HG03064 (cell line): ENCODE results near the gene HNRNPH1.

Source experiments
- ATAC-seq: cut with Tn5 transposase; IDR thresholded peaks from one replicate; pipeline ENCODE4 v1.9.1; 2021; ENCODE audit warnings: low read depth; ENCODE audit not compliant: unreplicated experiment

Gene HNRNPH1

GRCh38 chr5:179606071-179606909, 17.2 kb downstream of the HNRNPH1 start:
- no peak for ATAC-seq

- ATAC-seq: no peak
Measured at GRCh38 chr5:179605026-179605833, 18.2 kb downstream of the HNRNPH1 start.

DNA sequence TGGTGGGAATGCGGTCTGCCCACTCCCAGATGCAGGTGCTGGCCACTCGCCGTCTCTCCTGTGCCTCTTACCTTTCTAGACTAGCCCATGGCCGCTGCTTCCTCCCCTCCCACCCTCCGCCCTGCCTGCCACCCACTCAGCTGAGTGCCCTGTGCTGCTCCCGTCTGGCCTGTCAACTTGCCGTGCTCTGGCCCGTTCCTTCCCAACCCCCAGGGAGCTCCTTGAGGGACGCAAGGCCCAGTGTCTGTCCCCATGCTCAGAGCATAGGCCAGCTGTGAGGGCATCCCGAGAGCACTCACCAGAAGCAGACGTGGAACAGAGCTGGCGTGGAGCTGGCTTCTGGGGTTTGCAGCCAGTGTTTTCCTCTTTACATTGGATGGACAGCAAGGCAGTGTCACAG, 20.2 kb downstream of the HNRNPH1 start:
- no peak for ATAC-seq

DNA sequence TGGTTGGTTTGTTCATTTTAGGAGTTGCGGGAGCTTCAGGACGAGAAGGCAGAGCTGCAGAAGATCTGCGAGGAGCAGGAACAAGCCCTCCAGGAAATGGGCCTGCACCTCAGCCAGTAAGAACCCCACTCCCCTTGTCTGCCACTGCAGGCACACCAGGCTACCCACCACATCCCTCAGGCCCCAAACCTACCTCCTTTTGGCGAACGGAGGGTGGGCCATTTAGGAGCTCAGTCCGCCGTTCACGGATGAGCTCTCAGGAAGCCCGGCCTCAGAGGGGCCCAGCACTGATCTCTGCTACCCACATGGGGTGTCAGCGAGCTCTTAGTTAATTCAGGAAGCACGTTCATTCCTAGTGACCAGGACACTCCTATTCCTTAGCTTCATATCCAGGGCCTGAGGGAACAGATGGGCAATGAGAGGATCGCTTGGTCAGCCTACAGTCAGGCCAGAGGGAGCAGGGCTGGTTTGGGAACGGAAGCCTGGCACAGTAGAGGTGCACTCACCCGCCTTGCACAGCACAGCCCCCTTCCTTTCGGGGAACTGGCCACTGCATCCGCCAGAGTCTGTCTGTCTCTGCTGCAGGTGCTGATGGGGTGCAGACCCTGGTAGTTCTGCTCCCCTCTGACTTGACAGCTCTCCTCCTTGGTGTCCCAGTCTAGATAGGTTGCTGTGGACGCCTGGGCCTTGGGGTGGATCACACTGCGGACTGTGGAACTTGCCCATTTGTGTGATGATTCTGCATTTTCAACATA, 21.4 kb downstream of the HNRNPH1 start:
- no peak for ATAC-seq

GRCh38 chr5:179599973-179600372, 23.5 kb downstream of the HNRNPH1 start:
- no peak for ATAC-seq

DNA sequence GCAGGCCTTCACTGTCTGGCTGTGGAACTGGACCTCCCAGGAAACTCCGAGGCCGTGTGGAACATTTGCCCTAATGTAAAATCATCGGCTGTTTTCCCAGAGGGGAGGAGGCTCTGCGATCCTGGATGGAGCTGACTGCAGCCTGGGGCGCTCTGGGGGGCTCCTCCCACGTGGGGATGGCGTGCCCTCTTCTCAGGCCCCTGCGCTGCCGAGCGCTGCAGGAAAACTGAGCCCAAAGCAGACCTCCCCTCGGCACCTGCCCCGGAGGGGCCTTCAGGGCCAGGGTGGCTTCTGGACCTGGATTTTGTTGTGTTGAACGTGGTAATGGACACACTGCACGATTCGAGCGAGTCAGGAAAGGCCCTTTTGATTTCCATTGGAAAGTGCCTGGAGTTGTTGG, 23.9 kb downstream of the HNRNPH1 start:
- no peak for ATAC-seq

GRCh38 chr5:179599100-179599499, 24.4 kb downstream of the HNRNPH1 start:
- no peak for ATAC-seq

GRCh38 chr5:179596421-179596820, 27.1 kb downstream of the HNRNPH1 start:
- no peak for ATAC-seq

DNA sequence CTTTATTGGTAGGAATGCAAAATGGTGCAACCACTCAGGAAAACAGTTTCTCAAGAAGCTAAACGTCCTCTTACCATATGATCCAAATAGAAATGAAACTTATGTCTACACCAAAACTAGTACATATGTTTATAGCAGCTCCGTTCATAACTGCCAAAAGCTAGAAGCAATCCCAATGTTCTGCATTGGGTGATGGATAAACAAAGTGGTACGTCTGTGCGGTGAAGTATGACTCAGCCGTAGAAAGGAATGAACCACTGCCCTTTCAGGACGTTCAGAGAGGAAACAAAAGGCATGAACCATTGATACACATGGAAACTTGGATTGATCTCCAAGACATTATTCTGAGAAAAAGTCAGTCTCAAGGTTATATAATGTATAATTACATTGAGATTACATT, 27.6 kb downstream of the HNRNPH1 start:
- no peak for ATAC-seq

DNA sequence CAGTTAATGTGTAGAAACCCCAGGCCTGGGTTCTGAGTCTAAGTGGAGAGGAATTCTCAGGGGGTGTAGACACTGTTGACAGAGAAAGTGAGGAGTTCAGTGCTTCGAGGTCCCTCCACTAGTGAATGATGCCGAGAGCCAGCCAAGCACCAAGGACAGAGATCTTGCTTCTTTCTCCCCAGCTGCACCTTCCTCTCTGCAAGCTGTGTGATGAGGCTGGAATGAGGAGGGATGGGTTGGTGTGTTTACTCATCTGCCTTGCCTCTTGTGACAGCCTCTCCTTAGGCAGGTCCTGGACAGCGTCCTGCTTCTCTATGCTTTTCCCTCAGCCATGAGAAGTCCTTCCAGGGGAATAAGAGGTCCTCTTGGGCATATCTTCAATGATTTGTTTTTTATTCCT, 35.3 kb downstream of the HNRNPH1 start:
- no peak for ATAC-seq

DNA sequence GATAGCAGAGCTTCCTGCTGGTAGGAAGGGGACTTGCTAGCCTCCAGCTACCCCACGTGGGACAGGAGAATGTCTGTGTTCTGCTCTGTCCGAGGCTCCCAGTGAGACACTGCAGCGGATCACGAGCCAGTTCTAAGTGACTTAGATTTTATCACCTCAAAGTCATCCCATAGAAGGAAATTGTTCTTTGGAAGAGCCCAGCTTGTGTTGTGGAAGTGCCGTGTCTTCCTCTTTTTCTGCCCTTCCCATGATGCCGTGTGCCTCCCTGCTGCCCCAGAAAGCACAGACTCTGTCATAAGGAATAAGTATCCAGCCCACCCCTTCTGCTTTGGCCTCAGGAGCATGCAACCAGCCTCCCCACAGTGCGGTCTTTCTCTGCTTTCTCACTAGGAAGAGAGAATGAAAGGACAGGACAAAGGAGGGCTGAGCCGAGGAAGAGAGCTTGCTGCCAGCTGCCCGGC, 37.5 kb downstream of the HNRNPH1 start:
- no peak for ATAC-seq

DNA sequence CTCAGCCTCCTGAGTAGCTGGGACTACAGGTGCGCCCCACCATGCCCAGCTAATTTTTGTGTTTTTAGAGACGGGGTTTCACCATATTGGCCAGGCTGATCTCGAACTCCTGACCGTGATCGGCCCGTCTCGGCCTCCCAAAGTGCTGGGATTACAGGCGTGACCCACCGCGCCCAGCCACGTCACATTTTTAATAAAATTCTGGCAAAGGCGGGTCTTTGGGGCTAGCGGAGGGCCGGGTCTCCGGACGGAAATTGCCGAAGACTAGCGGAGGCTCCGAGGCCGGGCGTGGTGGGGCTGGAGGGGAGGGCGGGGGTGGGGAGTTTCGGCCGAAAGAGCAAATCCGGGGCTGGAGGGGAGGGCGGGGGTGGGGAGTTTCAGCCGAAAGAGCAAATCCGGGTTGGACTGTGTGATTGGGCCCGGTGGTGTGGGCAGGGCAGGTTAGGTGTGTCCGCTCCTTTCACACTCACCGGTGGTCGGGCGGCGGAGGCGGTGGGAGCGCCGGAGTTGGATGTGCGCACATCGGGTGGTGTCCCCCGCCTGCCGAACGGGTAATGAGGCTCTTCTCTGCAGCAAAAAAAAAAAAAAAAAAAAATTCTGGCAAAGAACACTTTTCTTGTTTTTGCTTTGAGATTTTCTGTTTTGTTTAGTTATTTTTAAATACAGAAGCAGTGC, 46.0 kb downstream of the HNRNPH1 start:
- ATAC-seq: no peak

DNA sequence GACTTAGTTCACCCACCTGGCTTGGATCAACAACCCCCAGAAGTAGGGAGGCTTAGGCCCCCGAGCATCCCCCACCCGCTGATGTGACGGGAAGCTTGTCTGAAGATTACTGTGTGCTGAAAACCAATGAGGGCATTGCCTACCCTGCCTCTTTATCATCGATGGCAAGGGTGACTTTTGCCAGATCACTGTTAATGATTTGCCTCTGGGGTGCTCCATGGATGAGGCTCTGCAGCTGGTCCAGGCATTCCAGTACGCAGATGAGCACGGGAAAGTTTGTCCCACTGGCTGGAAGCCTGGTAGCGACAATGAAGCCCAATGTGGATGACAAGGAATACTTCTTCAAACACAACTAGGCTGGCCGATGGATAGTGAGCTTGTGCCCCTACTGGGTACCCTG, 51.1 kb downstream of the HNRNPH1 start:
- ATAC-seq: no peak

GRCh38 chr5:179568721-179569120, 54.8 kb downstream of the HNRNPH1 start:
- ATAC-seq: no peak

DNA sequence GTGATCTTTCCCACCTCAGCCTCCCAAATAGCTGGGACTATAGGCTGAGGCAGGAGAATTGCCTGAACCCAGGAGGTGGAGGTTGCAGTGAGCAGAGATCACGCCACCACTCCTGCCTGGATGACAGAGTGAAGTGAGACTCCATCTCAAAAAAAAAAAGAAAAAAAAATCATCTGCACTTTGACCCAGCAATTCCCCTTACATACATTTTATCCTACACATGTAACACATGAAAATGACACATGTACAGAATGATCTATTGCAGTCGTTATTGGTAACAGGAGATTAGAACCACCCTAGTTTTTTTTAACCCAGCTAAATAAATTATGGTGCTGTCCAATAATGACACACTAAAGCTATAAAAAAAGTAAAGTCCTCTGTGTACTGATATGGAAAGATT, 58.9 kb downstream of the HNRNPH1 start:
- no peak for ATAC-seq
